HUES64 (cell line): ENCODE data around the gene PIAS1.
"Not testable (repeated sequence)": the region's sequence is repeated elsewhere in the genome, so short reads cannot be mapped to it uniquely, and the experiment has no call there.

Experiments
- H3K27ac ChIP-seq: 2 replicates; pipeline ENCODE4 v1.7.0; 2013; ENCODE audit warnings: low read depth, low read length, inconsistent platforms
- H3K27me3 ChIP-seq: 2 replicates; pipeline ENCODE4 v1.6.1; 2013; ENCODE audit warnings: mild to moderate bottlenecking, low read length; ENCODE audit not compliant: insufficient read depth
- H3K36me3 ChIP-seq: 2 replicates; pipeline ENCODE4 v1.6.1; 2013; ENCODE audit warnings: mild to moderate bottlenecking, low read length; ENCODE audit not compliant: insufficient read depth
- H3K4me1 ChIP-seq: 2 replicates; pipeline ENCODE4 v1.6.1; 2013; ENCODE audit warnings: mild to moderate bottlenecking, low read length, moderate library complexity; ENCODE audit not compliant: insufficient read depth
- H3K4me3 ChIP-seq: 2 replicates; pipeline ENCODE4 v1.5.1; 2013; ENCODE audit warnings: mild to moderate bottlenecking, low read length, moderate library complexity
- H3K9ac ChIP-seq: 2 replicates; pipeline ENCODE4 v1.6.1; 2013; ENCODE audit warnings: mild to moderate bottlenecking, low read depth, low read length
- H3K9me3 ChIP-seq: 2 replicates; pipeline ENCODE4 v1.6.1; 2013; ENCODE audit warnings: low read depth, low read length; ENCODE audit not compliant: insufficient read depth
- WGBS: fragments of 150-250, 120-280 bp; methylation state at CpG from one replicate; pipeline ENCODE4 v1.1.7; 2013; ENCODE audit warnings: missing lambda C conversion rate; 5-methylcytosine and 5-hydroxymethylcytosine counted together

The PIAS1 gene

GRCh38 chr15:68210821-68211655, 156.9 kb downstream of the PIAS1 start:
- peaks cover 9% of the 10 kb centered on the region for H3K4me1 ChIP-seq
- H3K27ac ChIP-seq = no peak overlapping the region
- H3K27me3 ChIP-seq = no peaks in the 10 kb centered on the region
- H3K36me3 ChIP-seq = peaks cover 15% of the 10 kb centered on the region
- H3K9ac ChIP-seq = no peak overlapping the region
- 55% methylated on average over 23 of the region's 23 CpGs for WGBS
- no peak overlapping the region for H3K4me3 ChIP-seq
- no peaks in the 10 kb centered on the region for H3K9me3 ChIP-seq

- Histone ChIP-seq H3K27ac (no peak overlapping the region), H3K4me3 (no peak overlapping the region), H3K9ac (no peak overlapping the region), H3K36me3 (peaks cover 22% of the 10 kb centered on the region), H3K4me1 (0 out of 2 replicates have a peak, but pooled peaks cover 2% of the 10 kb centered on the region), H3K9me3 (no peaks in the 10 kb centered on the region), H3K27me3 (no peaks in the 10 kb centered on the region)
- WGBS = 95% methylated on average over 14 of the region's 14 CpGs
Observed at GRCh38 chr15:68211656-68212320, 157.7 kb downstream of the PIAS1 start.

GRCh38 chr15:68213491-68213845, 159.4 kb downstream of the PIAS1 start:
- H3K9me3 ChIP-seq, H3K4me1 ChIP-seq, H3K27me3 ChIP-seq, H3K9ac ChIP-seq, H3K27ac ChIP-seq, H3K4me3 ChIP-seq: not testable (repeated sequence)
- WGBS = 97% methylated on average over 6 of the region's 6 CpGs
- peaks cover 39% of the 10 kb centered on the region for H3K36me3 ChIP-seq

- Histone ChIP-seq H3K27me3 (no peaks in the 10 kb centered on the region), H3K4me3 (no peak overlapping the region), H3K36me3 (peaks cover 47% of the 10 kb centered on the region), H3K4me1 (no peaks in the 10 kb centered on the region), H3K27ac (no peak overlapping the region), H3K9ac (no peak overlapping the region), H3K9me3 (no peaks in the 10 kb centered on the region)
- WGBS = 95% methylated on average over 17 of the region's 17 CpGs
Observed at GRCh38 chr15:68213991-68214837, 160.1 kb downstream of the PIAS1 start.

GRCh38 chr15:68214838-68215254, 160.7 kb downstream of the PIAS1 start:
- Histone ChIP-seq H3K9ac (no peak overlapping the region), H3K36me3 (peaks cover 47% of the 10 kb centered on the region), H3K27ac (no peak overlapping the region), H3K27me3 (no peaks in the 10 kb centered on the region), H3K4me3 (no peak overlapping the region), H3K9me3 (no peaks in the 10 kb centered on the region), H3K4me1 (no peaks in the 10 kb centered on the region)
- 84% methylated on average over 6 of the region's 6 CpGs for WGBS

GRCh38 chr15:68217341-68217740, 163.2 kb downstream of the PIAS1 start:
- H3K27me3 ChIP-seq = no peaks in the 10 kb centered on the region
- H3K9me3 ChIP-seq = no peaks in the 10 kb centered on the region
- peaks cover 50% of the 10 kb centered on the region for H3K36me3 ChIP-seq
- no peaks in the 10 kb centered on the region for H3K4me1 ChIP-seq
- 95% methylated on average over 4 of the region's 4 CpGs for WGBS
- no peak overlapping the region for H3K27ac ChIP-seq
- no peak overlapping the region for H3K9ac ChIP-seq
- no peak overlapping the region for H3K4me3 ChIP-seq

GRCh38 chr15:68218331-68218730, 164.2 kb downstream of the PIAS1 start:
- WGBS = 98% methylated on average over 8 of the region's 8 CpGs
- Histone ChIP-seq H3K9ac (no peak overlapping the region), H3K4me3 (no peak overlapping the region), H3K27me3 (no peaks in the 10 kb centered on the region), H3K27ac (no peak overlapping the region), H3K4me1 (no peaks in the 10 kb centered on the region), H3K9me3 (peaks cover 4% of the 10 kb centered on the region), H3K36me3 (peaks cover 53% of the 10 kb centered on the region)

- H3K9me3 ChIP-seq = peaks cover 6% of the 10 kb centered on the region
- 94% methylated on average over 9 of the region's 9 CpGs for WGBS
- no peak overlapping the region for H3K4me3 ChIP-seq
- no peaks in the 10 kb centered on the region for H3K4me1 ChIP-seq
- H3K36me3 ChIP-seq = peaks cover 51% of the 10 kb centered on the region
- no peak overlapping the region for H3K27ac ChIP-seq
- H3K9ac ChIP-seq = no peak overlapping the region
- no peaks in the 10 kb centered on the region for H3K27me3 ChIP-seq
Observed at GRCh38 chr15:68218847-68219798, 165.0 kb downstream of the PIAS1 start.

- WGBS = 92% methylated on average over 2 of the region's 2 CpGs
- Histone ChIP-seq H3K27me3 (no peaks in the 10 kb centered on the region), H3K4me1 (no peaks in the 10 kb centered on the region), H3K9ac (no peak overlapping the region), H3K4me3 (no peak overlapping the region), H3K27ac (no peak overlapping the region), H3K36me3 (peaks cover 47% of the 10 kb centered on the region), H3K9me3 (peaks cover 6% of the 10 kb centered on the region)
Observed at GRCh38 chr15:68220489-68220888, 166.4 kb downstream of the PIAS1 start.

- H3K27me3 ChIP-seq = no peaks in the 10 kb centered on the region
- H3K36me3 ChIP-seq = peaks cover 43% of the 10 kb centered on the region
- H3K4me1 ChIP-seq = no peaks in the 10 kb centered on the region
- H3K4me3 ChIP-seq = no peak overlapping the region
- H3K9ac ChIP-seq = no peak overlapping the region
- H3K9me3 ChIP-seq = peaks cover 6% of the 10 kb centered on the region
- H3K27ac ChIP-seq = no peak overlapping the region
- WGBS = 98% methylated on average over 6 of the region's 6 CpGs
Observed at GRCh38 chr15:68220967-68221366, 166.9 kb downstream of the PIAS1 start.
